ENCODE results near the gene FARP1.

Gene FARP1

DNA sequence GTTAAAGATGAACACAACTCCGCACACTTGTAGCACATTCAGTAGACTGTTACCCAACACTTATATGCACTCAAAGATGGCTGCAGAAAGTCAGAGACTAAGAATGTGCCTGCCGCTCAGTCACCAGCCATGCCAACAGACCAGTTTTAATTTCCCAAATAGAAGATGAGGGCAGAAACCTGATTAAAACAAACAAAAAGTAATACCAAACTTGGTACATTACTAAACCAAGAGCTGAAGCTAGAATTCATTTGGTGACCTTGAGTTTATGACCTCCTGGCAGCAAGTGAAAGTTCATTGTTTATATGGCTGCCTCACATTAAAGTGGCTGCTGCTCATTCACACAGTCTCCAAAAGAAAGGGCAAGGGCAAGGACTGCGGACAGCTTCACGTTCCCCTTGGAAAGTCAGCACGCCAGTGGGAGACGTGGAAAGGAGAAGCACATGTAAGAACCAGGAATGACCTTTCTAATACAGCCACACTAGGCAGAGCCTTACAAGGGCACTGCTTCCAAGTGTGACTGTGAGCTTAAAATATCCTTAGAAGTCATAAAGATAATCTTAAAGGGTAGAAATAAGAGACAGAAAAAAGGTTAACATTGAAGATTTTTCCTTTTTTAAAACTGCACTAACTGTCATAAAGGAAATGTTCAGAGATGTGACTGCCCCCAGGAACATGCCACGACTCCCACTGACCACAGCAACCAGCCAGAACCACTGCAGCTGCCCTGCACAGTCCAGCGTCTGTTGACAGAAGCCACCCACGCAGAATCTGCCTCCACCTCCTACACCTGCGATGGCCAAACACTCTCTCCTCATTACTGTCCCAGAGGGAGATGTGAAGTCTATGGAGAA lies 360.5 kb downstream of the FARP1 start:
- DNase-seq (ENCODE audit: low spot score): no peak

DNA sequence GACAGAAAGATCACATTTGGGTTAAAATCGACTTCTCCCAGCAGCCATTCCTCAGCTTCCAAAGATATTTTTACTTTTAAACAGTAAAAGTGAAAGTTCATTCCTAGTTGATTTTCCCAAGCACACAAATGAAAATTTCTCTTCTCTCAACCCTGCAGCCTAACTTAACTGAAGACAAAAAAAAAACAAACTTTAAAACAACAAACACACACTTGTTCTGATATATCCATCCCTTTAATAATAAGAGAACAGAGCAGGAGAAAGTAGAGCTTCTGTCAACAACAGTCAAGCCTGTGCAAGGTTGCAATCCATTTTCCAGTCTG lies 361.1 kb downstream of the FARP1 start:
- DNase-seq (ENCODE audit: low spot score): no peak

GRCh38 chr13:98504371-98504963 lies 361.6 kb downstream of the FARP1 start:
- DNase-seq (ENCODE audit: low spot score): no peak
